ENCODE results near the gene FAT1.

FAT1 gene

DNA sequence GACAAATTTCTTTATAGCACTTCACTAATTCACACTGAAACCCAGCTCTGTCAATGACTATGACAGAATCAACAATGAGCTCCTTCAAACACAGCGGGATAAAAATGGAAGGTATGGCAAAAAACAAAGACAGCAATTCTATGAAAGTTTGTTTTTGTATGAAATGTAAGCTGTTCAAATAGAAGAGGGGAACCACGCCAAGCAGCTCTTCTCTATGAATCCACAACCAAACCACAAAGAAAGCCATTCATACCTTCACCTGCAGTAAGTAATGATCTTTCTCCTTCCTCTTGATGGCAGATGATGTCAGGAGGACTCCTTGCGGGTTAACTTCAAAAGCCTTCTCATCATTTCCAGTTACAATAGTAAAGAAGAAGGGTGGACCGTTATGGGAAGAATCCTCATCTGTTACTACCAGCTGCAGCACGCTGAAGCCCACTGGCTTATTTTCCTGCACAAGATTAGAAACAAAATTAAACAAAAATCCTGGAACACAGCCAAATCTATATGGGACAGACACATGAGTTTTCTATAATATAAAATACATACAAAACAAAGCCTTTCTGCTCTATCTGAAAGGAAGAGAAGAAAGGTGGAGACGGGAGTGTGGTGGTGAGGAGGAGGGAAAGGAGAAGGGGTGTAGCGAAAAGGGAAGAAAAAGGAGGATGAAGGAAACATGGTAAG is 119.4 kb downstream of the FAT1 start:
- no peak overlapping the region for H3K4me3 Mint-ChIP-seq
- H3K27me3 Mint-ChIP-seq (ENCODE audit: low read depth): no peaks in the 10 kb centered on the region
- H3K36me3 Mint-ChIP-seq (ENCODE audit: low read depth): no peaks in the 10 kb centered on the region
- no peak for DNase-seq (ENCODE audit: low spot score)
- H3K27ac Mint-ChIP-seq: no peak overlapping the region
- peaks cover 9% of the 10 kb centered on the region for H3K9me3 Mint-ChIP-seq
- H3K4me1 Mint-ChIP-seq (ENCODE audit: low read depth): no peaks in the 10 kb centered on the region

GRCh38 chr4:186602978-186603377 is 120.7 kb downstream of the FAT1 start:
- DNase-seq (ENCODE audit: low spot score): no peak
- Mint-ChIP-seq H3K4me1 (ENCODE audit: low read depth) (no peaks in the 10 kb centered on the region), H3K9me3 (peaks cover 9% of the 10 kb centered on the region), H3K27ac (no peak overlapping the region), H3K36me3 (ENCODE audit: low read depth) (no peaks in the 10 kb centered on the region), H3K27me3 (ENCODE audit: low read depth) (no peaks in the 10 kb centered on the region), H3K4me3 (no peak overlapping the region)

DNA sequence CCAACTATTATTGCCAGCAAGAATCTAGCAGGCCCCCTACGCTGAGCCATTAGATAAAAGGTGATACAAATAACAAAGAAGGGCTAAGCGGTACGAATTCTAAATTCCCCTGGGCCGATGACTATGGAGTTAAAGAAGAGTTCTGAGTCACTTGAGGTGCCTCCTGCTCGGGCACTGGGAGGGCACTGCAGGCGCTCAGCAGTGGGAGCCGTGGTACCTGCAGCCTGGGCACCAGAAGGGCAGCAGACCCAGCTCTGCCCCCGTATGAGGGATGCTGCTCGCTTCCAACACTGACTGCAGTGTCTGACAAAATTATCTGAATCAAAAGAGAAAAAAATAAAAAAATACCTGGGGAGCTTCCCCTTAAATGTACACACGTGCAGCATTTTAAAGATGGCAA is 124.2 kb downstream of the FAT1 start:
- no peak overlapping the region for H3K27ac Mint-ChIP-seq
- DNase-seq (ENCODE audit: low spot score): no peak
- no peaks in the 10 kb centered on the region for H3K4me1 Mint-ChIP-seq (ENCODE audit: low read depth)

GRCh38 chr4:186598686-186599085 is 125.0 kb downstream of the FAT1 start:
- DNase-seq (ENCODE audit: low spot score): no peak
- no peaks in the 10 kb centered on the region for H3K27me3 Mint-ChIP-seq (ENCODE audit: low read depth)
- H3K27ac Mint-ChIP-seq: no peak overlapping the region
- no peak overlapping the region for H3K4me3 Mint-ChIP-seq
- H3K4me1 Mint-ChIP-seq (ENCODE audit: low read depth): no peaks in the 10 kb centered on the region
- no peaks in the 10 kb centered on the region for H3K36me3 Mint-ChIP-seq (ENCODE audit: low read depth)
- H3K9me3 Mint-ChIP-seq: peaks cover under 1% of the 10 kb centered on the region

More for the DNA sequence above, 124.2 kb downstream of the FAT1 start:
- Mint-ChIP-seq H3K36me3 (ENCODE audit: low read depth) (no peaks in the 10 kb centered on the region), H3K9me3 (peaks cover 7% of the 10 kb centered on the region), H3K27me3 (ENCODE audit: low read depth) (no peaks in the 10 kb centered on the region), H3K4me3 (no peak overlapping the region)

- Mint-ChIP-seq H3K27ac (no peak overlapping the region), H3K4me1 (ENCODE audit: low read depth) (no peaks in the 10 kb centered on the region), H3K27me3 (ENCODE audit: low read depth) (no peaks in the 10 kb centered on the region), H3K9me3 (no peaks in the 10 kb centered on the region), H3K36me3 (ENCODE audit: low read depth) (no peaks in the 10 kb centered on the region), H3K4me3 (no peak overlapping the region)
- no peak for DNase-seq (ENCODE audit: low spot score)
These were observed 126.7 kb downstream of the FAT1 start for GRCh38 chr4:186596850-186597390.

DNA sequence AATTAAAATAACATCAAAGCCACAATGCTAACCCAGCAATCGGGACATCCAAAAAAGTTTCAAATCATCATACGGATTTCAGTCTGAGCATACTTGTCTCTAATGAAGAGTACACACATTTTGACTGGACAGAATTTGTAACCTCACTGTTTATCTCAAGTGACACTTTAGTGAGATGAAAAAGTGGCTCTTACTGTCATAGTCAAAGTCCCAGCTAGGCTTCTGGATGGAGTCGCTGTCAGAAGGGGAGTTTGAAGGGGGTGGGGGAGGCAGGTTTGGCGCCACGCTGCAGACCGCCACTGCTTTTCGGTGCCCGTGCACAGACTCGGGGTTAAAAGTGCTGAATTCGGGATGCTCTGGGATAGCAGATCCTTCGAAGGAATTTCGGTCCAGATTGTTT is 127.3 kb downstream of the FAT1 start:
- no peaks in the 10 kb centered on the region for H3K36me3 Mint-ChIP-seq (ENCODE audit: low read depth)
- H3K4me3 Mint-ChIP-seq: no peak overlapping the region
- no peaks in the 10 kb centered on the region for H3K9me3 Mint-ChIP-seq
- no peak for DNase-seq (ENCODE audit: low spot score)
- no peaks in the 10 kb centered on the region for H3K4me1 Mint-ChIP-seq (ENCODE audit: low read depth)
- no peaks in the 10 kb centered on the region for H3K27me3 Mint-ChIP-seq (ENCODE audit: low read depth)
- H3K27ac Mint-ChIP-seq: no peak overlapping the region

- no peaks in the 10 kb centered on the region for H3K4me1 Mint-ChIP-seq (ENCODE audit: low read depth)
- no peaks in the 10 kb centered on the region for H3K36me3 Mint-ChIP-seq (ENCODE audit: low read depth)
- DNase-seq (ENCODE audit: low spot score): no peak
- H3K27me3 Mint-ChIP-seq (ENCODE audit: low read depth): no peaks in the 10 kb centered on the region
- H3K27ac Mint-ChIP-seq: no peak overlapping the region
- no peaks in the 10 kb centered on the region for H3K9me3 Mint-ChIP-seq
- no peak overlapping the region for H3K4me3 Mint-ChIP-seq
These were observed 130.1 kb downstream of the FAT1 start for GRCh38 chr4:186593587-186593973.

- no peak for DNase-seq (ENCODE audit: low spot score)
- Mint-ChIP-seq H3K36me3 (ENCODE audit: low read depth) (no peaks in the 10 kb centered on the region), H3K27ac (no peak overlapping the region), H3K4me1 (ENCODE audit: low read depth) (no peaks in the 10 kb centered on the region), H3K9me3 (no peaks in the 10 kb centered on the region), H3K4me3 (no peak overlapping the region), H3K27me3 (ENCODE audit: low read depth) (no peaks in the 10 kb centered on the region)
These were observed 130.6 kb downstream of the FAT1 start for GRCh38 chr4:186592966-186593586.

DNA sequence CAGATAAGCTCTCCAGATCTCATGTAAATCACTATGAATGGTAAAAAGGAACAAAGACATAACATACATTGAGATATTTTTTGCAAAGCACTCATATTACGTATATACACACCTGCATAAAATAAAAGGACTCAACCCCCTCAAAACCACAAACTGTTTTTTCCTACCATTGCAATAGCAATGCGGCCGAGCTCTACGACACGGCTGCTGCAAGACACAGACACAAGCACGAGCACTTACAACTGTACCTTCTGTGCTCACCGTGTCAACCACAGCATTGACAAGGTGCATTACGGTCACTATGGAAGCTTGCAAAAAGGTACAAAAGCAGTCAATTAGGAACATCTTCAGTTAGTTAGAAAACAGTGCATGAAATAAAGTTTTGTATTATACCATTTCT is 131.2 kb downstream of the FAT1 start:
- no peak overlapping the region for H3K4me3 Mint-ChIP-seq
- H3K4me1 Mint-ChIP-seq (ENCODE audit: low read depth): no peaks in the 10 kb centered on the region
- no peak overlapping the region for H3K27ac Mint-ChIP-seq
- no peaks in the 10 kb centered on the region for H3K36me3 Mint-ChIP-seq (ENCODE audit: low read depth)
- H3K9me3 Mint-ChIP-seq: no peaks in the 10 kb centered on the region
- no peak for DNase-seq (ENCODE audit: low spot score)
- H3K27me3 Mint-ChIP-seq (ENCODE audit: low read depth): no peaks in the 10 kb centered on the region

DNA sequence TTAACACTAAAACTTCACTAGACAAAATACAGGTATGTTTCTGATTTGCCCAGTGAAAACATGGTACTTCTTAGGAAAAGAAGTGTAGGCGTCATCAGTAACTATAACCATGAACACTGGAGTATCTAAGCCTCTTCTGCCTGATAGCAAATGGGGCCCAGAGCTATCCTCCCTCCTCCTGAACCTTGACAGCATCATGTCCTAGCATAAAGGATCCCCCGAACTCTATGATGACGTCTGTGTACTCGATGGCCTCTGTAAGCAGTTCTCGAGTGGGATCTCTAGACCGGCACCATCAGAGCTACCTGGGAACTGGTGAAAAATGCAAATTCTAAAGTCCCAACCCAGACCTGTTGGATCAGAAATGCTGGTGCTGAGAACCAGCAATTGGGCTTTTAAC is 132.0 kb downstream of the FAT1 start:
- no peak overlapping the region for H3K4me3 Mint-ChIP-seq
- H3K27me3 Mint-ChIP-seq (ENCODE audit: low read depth): no peaks in the 10 kb centered on the region
- no peak for DNase-seq (ENCODE audit: low spot score)
- H3K27ac Mint-ChIP-seq: no peak overlapping the region
- no peaks in the 10 kb centered on the region for H3K9me3 Mint-ChIP-seq
- no peaks in the 10 kb centered on the region for H3K36me3 Mint-ChIP-seq (ENCODE audit: low read depth)
- H3K4me1 Mint-ChIP-seq (ENCODE audit: low read depth): no peaks in the 10 kb centered on the region

- Mint-ChIP-seq H3K27ac (no peak overlapping the region), H3K4me3 (no peak overlapping the region), H3K36me3 (ENCODE audit: low read depth) (no peaks in the 10 kb centered on the region), H3K27me3 (ENCODE audit: low read depth) (no peaks in the 10 kb centered on the region), H3K4me1 (ENCODE audit: low read depth) (no peaks in the 10 kb centered on the region), H3K9me3 (no peaks in the 10 kb centered on the region)
- no peak for DNase-seq (ENCODE audit: low spot score)
These were observed 135.2 kb downstream of the FAT1 start for GRCh38 chr4:186588503-186588902.

DNA sequence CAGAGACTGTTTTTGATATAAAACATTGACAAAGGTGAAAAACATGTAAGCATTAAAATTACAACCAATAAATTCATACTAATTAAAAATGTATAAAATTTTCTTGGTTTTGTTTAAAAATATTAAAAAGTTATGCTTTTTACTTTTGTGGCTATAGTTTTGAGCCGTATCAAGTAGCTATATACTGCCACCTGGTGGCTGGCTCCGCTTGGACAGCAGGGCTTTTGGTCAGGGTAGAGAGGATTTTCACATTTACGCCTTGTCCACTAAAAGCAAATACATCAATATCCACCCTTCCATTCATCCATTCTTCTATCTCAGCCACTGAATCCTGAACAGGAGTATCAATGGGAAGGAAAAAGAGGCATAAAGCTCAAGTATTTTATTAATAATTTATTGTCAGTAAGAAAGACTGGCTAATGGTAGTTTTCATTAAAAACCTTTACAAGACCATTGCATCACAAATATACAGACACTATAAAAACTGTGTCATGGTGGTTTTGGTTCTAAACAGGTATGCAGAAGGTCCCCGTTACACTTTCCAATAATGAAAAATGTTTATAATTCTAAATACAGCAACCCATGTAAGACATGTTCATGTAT is 136.1 kb downstream of the FAT1 start:
- no peak overlapping the region for H3K27ac Mint-ChIP-seq
- no peaks in the 10 kb centered on the region for H3K4me1 Mint-ChIP-seq (ENCODE audit: low read depth)
- DNase-seq (ENCODE audit: low spot score): peak; percentile 8
- H3K9me3 Mint-ChIP-seq: peaks cover 1% of the 10 kb centered on the region
- H3K27me3 Mint-ChIP-seq (ENCODE audit: low read depth): no peaks in the 10 kb centered on the region
- no peak overlapping the region for H3K4me3 Mint-ChIP-seq
- no peaks in the 10 kb centered on the region for H3K36me3 Mint-ChIP-seq (ENCODE audit: low read depth)

DNA sequence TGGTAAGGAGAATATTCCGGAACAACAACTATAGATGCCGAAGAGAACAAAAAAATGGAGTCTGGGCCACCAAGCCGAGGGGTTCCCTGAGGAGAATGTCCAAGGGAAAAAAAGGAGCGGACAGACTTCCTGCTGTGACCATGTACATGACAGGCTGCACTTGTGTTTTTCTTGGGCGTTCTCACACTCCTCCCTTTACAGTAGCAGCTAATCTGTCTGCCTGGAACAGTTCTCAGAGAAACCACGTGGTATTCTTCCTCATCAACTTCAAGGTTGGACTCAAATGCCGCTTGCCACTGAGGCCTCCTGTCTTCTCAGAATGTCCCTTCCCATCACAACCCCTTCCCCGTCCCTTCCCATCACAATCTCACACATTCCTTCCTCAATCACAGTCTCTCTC is 137.5 kb downstream of the FAT1 start:
- Mint-ChIP-seq H3K9me3 (peaks cover 4% of the 10 kb centered on the region), H3K27me3 (ENCODE audit: low read depth) (no peaks in the 10 kb centered on the region), H3K4me3 (no peak overlapping the region), H3K36me3 (ENCODE audit: low read depth) (no peaks in the 10 kb centered on the region), H3K27ac (no peak overlapping the region), H3K4me1 (ENCODE audit: low read depth) (no peaks in the 10 kb centered on the region)
- no peak for DNase-seq (ENCODE audit: low spot score)

- H3K36me3 Mint-ChIP-seq (ENCODE audit: low read depth): no peaks in the 10 kb centered on the region
- no peaks in the 10 kb centered on the region for H3K27me3 Mint-ChIP-seq (ENCODE audit: low read depth)
- H3K27ac Mint-ChIP-seq: no peak overlapping the region
- H3K4me1 Mint-ChIP-seq (ENCODE audit: low read depth): no peaks in the 10 kb centered on the region
- H3K9me3 Mint-ChIP-seq: peaks cover 4% of the 10 kb centered on the region
- H3K4me3 Mint-ChIP-seq: no peak overlapping the region
- no peak for DNase-seq (ENCODE audit: low spot score)
These were observed 138.7 kb downstream of the FAT1 start for GRCh38 chr4:186584912-186585311.

All from T-helper 2 cell treated with Interferon-gamma antibody and Interleukin-4, amounts not matched to agents 5 μg/mL and 100 μg/mL, for 36 hours (primary cell).